Stimulated activated naive CD4-positive, alpha-beta T cell treated with Interleukin-2 at 50 U/mL for 16 hours (primary cell): Measurements from ENCODE around the gene DUOX1.

ENCODE experiments used
- DNase-seq: peaks from one replicate; lab custom pipeline; 2025; lab: John Stamatoyannopoulos, UW

Gene DUOX1

DNA sequence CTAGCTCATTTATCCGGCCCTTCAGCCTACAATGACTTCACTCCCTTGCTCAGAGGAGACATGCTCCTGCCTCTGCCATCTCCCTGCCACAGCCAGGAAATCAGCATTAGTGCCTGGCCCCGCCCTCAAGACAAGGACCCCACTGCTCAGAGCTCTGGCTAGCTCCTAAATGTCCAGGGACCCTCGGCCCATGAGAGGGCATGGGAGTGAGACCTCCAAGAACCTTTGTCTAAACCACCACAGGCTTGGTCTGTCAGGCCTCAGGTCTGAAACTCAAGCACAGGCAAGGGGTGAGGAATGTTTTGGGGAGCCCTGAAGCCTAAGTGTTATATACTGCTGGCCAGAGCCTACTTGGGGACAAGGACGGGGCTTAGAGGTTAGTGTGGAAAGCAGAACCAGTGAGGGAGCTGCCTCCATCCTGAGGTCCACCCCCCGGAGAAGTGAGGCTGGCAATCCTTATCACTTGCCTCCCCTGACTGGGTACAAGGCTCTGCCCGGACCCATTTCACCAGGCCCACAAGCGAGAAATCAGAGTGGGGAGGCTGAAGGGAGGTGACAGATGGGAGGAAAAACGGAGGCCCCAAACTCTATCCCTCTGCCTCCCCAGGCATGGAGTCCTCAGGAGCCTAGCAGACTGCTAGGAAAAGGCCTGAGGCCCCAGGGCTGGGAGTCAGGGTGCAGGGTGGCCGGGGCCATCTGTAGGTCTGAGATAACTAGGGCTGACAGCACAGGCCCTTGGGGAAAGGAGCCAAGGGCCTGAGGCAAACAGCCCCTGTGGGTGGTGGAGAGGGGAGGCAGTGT, 39.2 kb downstream of the DUOX1 start:
- no peak for DNase-seq

DNA sequence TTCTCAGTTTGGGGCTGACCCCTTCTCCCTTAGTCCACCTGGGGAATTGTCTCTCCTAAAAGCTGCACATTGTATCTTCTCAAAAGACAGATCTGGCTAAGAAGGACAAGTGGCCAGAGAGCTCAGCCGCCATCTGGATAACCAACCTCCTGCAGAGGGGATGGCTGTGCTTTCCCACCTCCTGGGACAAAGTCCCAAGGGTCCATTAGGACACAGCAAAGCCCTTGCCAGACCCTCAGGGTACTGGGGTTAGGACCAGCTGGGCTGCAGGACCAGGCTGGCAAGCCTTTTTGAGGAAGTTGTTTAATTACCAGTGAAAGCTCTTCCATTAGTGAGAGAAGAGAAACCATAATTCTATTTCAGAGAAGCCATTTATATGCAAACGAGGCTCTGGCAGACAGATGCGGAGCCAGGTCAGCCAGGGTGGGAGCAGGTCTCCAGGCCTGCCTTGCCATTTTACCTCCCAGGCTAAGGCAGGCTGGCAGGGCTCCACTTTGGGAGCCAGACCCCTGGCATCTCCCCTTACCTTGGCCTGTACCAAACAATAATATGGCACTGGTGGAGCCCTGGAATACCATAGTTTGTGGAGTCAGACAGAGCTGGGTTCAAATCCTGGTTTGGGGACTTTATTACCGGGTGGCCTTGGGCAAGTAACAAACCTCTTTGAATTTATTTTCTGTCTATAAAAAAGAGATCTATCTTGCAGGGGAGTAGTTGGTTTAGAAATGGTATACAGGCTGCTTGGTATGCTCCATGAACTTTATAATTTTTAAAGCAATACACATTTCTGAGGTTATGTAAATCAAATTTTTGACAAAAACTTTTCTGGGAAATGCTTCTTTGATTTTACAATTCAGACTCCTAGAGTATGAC, 40.0 kb downstream of the DUOX1 start:
- DNase-seq = no peak

DNA sequence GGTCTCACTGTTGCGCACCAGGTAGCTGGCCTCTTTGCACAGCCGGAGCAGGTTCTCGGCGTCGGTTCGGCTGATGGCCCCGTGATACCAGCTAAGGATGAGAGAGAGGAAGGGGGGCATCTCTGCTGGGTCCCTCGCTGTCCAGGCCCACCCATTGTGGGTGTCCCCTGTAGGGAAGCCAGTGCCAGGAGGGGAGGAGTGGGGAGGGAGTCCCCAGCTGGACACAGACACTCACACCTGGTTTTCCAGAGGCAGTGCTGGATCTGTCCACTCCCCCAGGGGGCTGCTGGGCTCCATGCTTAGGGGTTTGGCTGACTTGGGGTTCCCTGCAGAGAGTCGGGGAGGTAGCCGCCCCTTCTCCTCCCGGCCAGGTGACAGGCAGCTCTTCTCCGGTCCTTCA, 42.1 kb downstream of the DUOX1 start:
- DNase-seq = no peak

DNA sequence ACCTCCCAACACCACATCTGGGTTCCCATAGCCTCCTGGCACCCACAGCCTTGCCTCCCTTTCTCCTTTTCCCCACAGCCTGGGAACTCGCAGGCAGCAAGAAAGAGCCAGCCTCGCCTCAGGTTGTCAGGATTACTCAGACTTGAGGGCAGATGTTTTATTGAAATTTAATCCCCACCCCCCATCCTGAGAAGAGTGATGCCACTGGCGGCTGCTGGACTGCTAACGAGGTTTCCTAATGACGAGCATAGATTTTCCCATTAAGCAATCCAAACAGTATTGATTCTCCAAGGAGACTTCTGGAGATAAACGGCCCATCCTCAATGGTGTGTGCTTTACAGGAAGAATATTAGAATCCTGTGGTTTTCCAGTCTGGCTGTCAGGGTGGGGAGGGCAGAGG, 44.3 kb downstream of the DUOX1 start:
- no peak for DNase-seq

DNA sequence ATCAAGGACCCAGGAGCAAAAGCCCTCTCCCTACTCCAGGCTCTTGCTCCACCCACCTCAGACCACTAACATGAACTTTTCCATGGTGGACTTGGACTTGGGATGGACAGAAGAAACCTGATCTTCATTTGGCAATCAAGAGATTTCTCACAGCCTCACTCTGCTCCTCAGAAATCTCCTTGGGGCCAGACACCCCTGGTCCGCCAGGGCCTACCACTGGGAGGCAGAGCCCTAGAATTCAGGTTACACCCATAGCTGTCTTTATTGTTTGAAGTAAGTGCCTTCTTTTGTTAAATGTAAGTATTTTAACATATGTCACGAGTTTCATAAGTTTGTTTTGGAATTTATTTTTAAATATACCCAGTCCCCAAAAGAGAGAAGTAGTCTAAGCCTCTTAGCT, 44.8 kb downstream of the DUOX1 start:
- DNase-seq = no peak

DNA sequence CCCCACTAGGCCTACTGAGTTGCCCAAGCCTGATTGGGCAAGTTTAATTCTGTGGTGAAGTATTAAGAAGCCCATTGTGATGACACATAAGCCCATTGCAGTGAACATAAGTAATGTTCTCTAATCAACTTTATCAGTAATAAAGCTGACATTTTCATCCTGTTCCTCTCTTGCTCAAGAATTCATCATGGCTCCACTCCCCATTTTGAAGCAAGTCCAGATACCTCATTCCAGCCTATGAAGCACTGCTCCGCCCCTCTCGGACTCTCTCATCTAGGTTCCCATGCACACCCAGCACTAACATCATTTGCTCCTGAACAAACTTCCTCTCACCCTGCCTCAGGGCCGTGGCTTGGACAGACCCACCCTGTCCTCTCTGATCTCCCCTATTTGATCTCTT, 47.5 kb downstream of the DUOX1 start:
- DNase-seq = no peak

DNA sequence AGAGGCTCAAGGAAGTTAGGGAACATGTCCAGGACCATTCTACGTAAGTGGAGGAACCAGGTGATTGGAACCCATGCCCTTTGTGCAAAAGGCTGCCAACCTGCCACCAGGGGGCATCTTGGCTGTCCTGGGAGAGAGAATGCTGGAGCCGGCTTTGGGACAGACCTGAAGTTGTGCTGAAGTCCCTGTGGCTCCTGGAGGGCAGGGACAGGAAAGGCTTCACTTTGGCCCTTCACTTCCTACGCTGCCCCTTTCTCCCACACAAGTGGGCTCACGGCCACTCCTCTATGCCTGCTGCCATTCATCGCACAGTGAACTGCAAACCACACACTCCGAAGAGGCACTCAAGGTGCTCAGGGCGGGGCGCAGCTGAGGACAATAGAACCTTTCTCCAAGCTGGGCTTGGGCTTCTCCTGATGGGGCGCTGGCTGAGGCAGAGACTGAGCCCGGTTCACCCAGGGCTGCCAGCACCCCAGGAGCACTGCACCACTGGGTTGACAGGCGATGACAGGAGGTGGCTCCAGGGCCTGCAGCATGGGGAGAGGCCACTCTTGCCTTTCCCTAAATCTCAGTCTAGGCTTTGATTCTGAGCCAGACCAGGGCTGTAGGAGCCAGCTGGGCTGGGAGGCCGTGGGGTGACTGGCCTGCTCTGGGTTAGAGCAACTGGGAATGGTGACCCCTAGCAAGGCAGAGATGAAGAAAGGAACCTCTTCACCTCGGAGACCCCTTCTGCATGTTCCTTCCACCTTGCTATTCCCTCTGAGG, 49.6 kb downstream of the DUOX1 start:
- peak; percentile 31 for DNase-seq

DNA sequence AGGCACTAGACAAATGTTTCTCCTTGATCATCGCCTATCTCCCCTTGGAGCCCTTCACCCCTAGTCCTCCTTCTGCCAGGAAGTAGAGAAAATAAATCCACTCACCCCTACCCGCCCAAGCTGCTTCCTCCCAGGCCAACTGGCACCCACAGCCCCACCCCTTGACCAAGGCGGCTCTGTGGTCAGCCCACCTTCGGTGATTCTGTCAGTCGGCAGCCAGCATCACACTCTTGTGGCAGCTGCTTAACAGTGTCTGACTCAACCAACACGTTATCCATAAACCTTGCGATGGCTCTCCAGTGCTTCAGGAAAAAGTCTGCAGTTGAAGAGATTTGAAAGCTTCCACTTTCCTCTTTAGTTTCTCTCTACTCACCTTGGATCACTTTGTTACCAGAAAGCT, 50.4 kb downstream of the DUOX1 start:
- no peak for DNase-seq

DNA sequence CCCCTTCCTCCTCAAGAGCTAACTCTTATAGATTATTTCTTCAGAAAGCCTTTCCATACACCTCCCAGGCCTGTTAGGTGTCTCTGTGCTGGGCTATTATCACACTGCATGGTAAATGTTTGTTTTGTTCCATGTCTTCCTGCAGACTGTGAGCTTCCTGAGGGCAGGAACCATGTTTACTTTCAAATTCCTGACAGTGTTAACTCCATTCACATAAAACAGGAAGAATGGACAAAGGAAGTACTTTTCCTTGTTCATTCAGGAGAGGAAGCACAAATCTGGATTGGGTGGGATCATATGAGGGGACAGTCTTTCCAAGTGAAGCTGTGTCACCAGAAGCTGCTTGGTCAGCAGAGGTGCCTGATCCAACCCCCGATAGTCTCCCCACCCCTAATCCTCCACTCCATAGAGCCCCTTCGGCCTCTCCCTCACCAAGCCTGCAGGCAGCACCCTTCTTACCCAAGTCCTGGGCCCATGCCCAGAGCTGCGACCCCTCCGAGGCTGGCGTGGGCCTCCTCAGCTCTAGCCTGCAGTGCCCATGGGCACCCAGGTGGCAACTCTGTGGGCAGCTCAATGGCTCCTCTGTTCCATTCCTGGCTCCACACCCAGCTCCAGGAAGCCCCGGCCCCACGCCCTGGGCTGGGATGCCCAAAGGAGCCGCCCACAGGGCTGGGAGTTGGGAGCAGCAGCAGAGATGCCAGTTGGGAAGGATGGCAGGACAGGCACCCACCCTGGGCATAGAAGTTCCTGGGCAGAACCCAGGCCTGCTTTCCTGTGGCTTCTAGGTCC, 51.0 kb downstream of the DUOX1 start:
- no peak for DNase-seq

DNA sequence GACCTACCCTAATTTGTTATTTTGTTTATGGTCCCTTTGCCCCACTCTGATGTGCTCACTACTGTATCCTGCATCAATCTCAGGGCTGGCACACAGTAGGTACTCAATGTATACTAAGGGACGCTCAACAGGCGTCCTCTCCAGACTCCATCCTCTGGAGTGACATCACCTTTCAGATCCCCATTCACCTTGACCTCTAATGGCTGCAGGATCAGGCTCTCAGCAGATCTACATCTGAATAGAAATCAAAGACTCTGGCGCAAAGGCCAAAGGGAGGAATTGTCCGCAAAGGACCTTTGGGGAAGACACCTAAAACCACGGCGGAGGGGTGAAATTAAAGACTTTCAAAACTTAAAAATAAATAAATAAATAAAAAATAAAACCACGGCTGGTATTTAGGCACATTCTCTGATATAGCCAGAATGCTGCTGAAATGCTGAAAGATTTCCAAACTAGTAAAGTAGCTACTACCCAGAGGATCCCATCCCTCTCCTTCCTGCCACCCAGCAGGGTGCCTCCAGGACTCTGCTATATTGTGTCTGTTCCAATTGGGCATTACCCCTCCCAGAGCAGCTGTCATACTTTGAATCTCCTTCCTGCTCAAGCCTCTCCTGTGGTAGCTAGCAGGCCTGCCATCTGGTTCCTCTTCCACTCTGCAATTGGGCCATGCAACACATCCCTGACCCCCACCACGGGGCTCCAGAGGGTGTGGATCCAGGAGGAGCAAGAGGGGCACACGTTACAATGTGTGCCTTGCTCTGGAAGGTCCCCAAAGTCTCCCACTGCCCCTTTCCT, 51.9 kb downstream of the DUOX1 start:
- DNase-seq = no peak

DNA sequence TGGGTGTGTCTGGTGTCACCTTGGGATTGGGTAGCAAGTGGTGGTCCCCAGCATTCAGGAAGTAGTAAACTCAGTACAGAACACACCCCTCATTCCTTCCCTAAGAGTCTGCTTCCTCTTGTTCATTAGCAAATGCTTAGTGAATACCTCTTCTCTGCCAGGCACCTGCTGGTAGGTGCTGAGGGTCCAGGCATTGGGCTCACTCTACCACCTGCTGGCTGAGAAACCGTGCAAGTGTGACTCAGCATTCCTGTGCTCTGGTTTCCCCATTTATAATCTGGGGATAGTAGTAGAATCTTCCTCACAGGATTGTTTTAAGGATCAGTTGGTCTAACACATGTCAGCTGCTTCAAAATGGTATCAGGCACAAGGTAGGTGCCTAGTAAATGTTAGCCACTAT, 53.2 kb downstream of the DUOX1 start:
- no peak for DNase-seq

DNA sequence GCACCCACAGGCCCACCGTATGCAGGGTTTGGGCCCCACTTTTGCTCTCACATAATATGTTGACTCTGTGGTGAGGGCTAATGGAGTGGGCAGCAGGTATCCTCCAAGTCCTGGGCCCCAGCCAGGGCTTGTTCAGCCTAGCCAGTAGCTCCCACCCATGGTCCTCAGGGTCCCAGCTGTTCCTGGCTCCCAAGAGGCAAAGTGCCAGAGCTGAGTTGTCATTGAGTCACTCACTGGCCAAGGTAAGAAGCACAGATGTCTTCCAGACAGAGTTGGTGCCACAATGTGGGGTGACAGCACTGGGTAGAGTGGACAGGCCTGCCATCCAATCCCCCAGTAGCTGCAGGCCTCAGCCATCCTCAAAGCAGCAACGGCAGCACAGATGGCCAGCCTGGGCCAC, 53.7 kb downstream of the DUOX1 start:
- no peak for DNase-seq

DNA sequence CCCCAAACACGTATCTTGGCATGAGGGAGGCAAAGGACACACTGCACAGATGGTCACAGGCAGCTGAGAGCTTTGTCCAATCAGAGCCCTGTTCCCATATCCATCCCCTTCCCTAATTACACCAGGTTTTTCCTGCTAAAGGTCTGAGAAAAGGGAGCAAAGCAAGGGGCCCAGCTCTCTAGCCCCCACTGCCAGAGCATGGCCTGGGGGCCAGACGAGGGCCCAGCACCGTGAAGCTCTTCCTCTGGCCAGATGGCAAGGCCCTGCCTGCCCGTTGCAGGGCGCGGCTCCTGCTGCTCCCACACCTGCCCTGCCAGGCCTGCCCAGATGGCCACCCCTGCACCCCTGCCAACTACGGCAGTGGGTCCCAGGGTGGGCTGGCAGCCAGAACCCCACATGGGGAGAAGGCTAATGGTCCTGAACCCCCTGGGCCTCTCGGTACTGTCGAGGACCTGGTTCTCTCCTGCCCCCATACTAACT, 54.8 kb downstream of the DUOX1 start:
- DNase-seq = no peak

DNA sequence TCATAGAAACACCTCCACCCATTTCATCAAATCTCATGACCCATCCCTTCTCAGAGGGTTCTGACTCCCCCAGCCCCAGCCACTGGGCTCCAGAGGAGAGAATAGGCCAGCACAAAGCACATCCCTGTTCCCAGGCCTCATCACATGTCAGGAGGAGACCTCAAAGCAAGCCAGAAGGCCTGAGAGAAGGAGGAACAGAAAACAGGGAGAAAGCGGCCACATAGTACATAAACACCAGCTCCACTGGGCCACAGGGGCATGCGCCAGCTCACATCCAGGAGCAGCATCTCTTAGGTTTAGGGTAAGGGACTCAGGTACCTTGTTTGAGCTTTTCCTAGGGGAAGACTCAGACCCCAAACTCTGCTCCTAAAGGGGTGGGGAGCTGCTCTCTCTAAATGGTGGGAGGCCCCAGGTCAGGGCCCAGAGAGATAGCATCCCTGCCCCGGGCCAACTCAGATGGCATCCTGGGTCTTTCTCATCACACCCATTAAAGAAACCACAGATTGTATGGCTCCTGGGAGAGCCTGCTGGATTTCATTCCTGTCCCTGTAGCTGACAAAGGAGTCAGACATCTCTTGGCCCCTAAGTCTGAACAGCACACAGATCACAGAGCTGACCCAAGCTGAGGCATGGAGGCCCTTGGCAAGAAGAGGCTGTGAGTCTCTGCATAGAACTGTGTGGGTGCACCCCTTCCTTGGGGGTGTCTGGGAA, 55.4 kb downstream of the DUOX1 start:
- DNase-seq = no peak

DNA sequence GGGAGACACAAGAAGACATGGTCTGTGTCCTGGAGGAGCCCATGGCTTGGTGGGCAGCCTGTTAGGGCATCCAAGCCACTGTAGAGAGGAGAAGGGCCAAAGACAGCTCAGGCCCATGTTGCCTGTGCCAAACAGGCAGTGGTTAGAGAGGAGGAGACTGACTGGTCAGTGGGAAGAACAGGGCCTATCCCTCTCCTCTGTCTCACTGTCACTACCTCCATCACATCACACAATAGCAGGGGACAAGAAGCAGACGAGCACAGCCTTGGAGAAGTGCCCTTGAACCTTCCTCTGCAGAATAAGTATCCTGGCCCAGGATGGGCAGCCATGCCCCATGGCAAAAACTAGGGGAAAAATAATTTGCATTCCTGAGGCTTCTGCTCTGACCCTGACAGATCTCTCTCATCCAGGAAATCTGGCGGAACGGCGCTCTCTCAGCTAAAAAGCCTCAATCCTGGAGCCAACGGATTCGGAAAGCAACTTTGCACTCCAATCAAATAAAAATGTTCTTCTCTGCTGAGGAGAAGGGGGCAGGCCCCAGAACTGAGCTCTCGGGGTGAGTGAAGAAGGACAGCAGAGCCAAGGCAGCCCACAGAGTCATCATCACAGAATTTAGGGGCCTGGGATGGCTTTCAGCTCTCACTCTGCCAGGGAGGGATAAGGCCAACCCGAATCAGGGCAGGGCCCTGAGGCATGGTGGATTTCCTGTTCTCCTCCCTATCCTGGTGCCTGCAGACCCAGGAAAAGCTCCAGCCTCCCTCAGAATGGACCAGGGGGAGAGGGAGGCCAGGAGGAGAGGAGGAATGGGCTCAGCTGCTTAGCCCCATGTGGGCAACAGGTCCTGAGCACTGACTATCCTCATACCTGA, 56.3 kb downstream of the DUOX1 start:
- no peak for DNase-seq

DNA sequence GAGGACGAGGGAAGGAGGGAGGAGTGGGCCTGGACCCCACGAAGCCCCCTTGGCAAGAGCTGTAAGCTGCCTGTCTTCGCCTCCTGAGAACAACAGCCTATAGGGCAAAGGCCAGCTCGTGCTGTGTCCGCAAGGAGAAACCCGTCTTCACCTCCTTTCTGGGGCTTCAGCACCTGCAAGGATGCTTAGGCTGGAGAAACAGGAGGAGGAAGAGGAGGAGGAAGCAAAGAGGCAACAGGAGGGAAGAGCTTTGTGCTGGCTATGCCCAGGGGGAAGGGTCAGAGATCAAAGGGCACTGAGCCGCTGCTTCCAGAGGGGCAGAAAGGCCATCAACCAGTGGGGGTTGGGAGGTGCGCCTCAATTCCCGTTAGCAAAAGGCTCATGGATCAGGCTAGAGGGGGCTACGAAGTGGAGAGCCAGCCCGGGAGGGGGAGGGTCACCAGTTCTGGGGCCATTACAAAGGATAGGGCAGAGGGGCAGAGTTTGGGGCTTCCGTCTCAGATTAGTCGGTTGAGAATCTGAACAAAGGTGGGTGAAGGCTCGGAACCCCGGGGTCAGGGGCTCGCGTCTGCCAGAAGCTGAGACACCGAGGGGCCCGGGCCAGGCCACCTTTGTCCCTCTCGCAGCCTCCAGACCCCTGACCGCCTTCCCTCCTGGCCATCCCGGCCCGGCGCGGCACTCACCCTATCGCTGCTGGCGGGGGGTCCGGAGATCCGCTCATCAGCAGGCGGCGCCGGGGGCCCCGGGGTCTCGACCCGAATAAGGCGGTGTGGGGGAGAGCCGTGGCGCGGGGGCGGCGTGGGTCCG, 57.2 kb downstream of the DUOX1 start:
- no peak for DNase-seq

DNA sequence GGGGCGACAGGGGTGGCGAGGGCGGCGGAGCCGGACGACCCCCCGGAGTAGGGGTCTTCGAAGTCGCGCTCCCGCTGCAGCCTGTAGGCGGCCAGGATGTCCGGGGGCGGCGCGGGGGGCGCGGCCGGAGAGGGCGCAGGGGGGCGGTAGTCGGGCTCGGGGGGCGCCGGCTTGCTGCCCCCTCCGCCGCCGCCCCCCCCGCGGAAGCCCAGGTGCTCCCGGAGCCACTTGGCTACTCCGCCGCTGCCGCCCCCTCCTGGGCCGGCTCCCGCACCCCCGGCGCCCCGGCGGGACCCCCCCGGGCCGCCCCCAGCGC, 57.7 kb downstream of the DUOX1 start:
- DNase-seq = no peak
